Activated CD4-positive, alpha-beta T cell treated with anti-CD3 and anti-CD28 coated beads, Interleukin-2, amount 10 ng/mL, durations not matched to agents 7 days and 5 days (primary cell): ENCODE results near the gene VPS26A. TPM values are rescaled to one million over a fixed set of nuclear protein-coding genes. Genes with fewer than 3 reads are reported as not detected.

Experiments used
- CTCF ChIA-PET: fragments of 350-600 bp; sonication (Branson Sonifier 250); formaldehyde crosslinking; loops from one replicate; lab custom pipeline; 2021; ENCODE audit warnings: antibody characterized with exemption; lab: Charles Lee
- POLR2A ChIA-PET: fragments of 350-600 bp; sonication (Branson Sonifier 250); formaldehyde crosslinking; loops from one replicate; lab custom pipeline; 2021; ENCODE audit warnings: antibody characterized with exemption; lab: Charles Lee
- DNase-seq: peaks from one replicate; pipeline ENCODE4 v3.0.0-alpha.2; 2020
- H3K27ac Mint-ChIP-seq: one replicate; pipeline ENCODE4 v1.8.0; 2021; ENCODE audit warnings: mild to moderate bottlenecking, moderate library complexity, mixed read lengths
- H3K27me3 Mint-ChIP-seq: one replicate; pipeline ENCODE4 v1.8.0; 2021; ENCODE audit warnings: mixed read lengths
- H3K36me3 Mint-ChIP-seq: one replicate; pipeline ENCODE4 v1.8.0; 2021; ENCODE audit warnings: low read depth, mixed read lengths
- H3K4me1 Mint-ChIP-seq: one replicate; pipeline ENCODE4 v1.8.0; 2021; ENCODE audit warnings: mixed read lengths
- H3K4me3 Mint-ChIP-seq: one replicate; pipeline ENCODE4 v1.8.0; 2021; ENCODE audit warnings: mild to moderate bottlenecking, moderate library complexity, mixed read lengths
- H3K9me3 Mint-ChIP-seq: one replicate; pipeline ENCODE4 v1.8.0; 2021; ENCODE audit warnings: mixed read lengths
- total RNA-seq, 2 experiments: library from RNA; stranded (reverse); gene quantifications; one replicate each; pipeline ENCODE4 v1.2.3, GENCODE V29; 2021

VPS26A gene
- total RNA-seq: 10 to 100 TPM; 38.2 to 40.5 TPM

- peaks cover 27% of the 10 kb centered on the region for H3K4me1 Mint-ChIP-seq
- no peaks in the 10 kb centered on the region for H3K27me3 Mint-ChIP-seq
- H3K9me3 Mint-ChIP-seq: no peaks in the 10 kb centered on the region
- DNase-seq: peak; percentile 99
- ChIA-PET CTCF (interaction anchor here (0.7 to 1.7 kb wide), 5 partner anchors 9 to 103 kb away, joined by 3 to 8 read pairs (median 5); no protein-coding TSS in a partner anchor), POLR2A (no interaction called here)
- H3K27ac Mint-ChIP-seq: peak within 1 kb of the TSS; percentile 96
- peak within 1 kb of the TSS; percentile 90 for H3K4me3 Mint-ChIP-seq
- no peaks in the 10 kb centered on the region for H3K36me3 Mint-ChIP-seq
Measured at GRCh38 chr10:69123747-69124562, at the start of gene VPS26A. VPS26A (plus strand) TSS chr10:69124178; CDS start chr10:69124278, 100 bp downstream.

- DNase-seq: no peak
- ChIA-PET POLR2A (no interaction called here), CTCF (interaction anchor here (1.1 to 2.8 kb wide), 3 partner anchors 9 to 26 kb away, joined by 3 to 12 read pairs (median 3); no protein-coding TSS in a partner anchor)
- Mint-ChIP-seq H3K4me1 (peaks cover 16% of the 10 kb centered on the region), H3K27me3 (no peaks in the 10 kb centered on the region), H3K36me3 (no peaks in the 10 kb centered on the region), H3K9me3 (no peaks in the 10 kb centered on the region), H3K4me3 (no peak overlapping the region), H3K27ac (no peak overlapping the region)
Measured at GRCh38 chr10:69074532-69074931, 49.4 kb upstream of the VPS26A start.

- Mint-ChIP-seq H3K36me3 (no peaks in the 10 kb centered on the region), H3K4me1 (peaks cover 16% of the 10 kb centered on the region), H3K27me3 (no peaks in the 10 kb centered on the region), H3K9me3 (no peaks in the 10 kb centered on the region), H3K4me3 (no peak overlapping the region), H3K27ac (no peak overlapping the region)
- ChIA-PET CTCF (interaction anchor here (0.8 to 2.8 kb wide), 4 partner anchors 10 to 27 kb away, joined by 3 to 12 read pairs (median 3); no protein-coding TSS in a partner anchor), POLR2A (no interaction called here)
- no peak for DNase-seq
Measured at GRCh38 chr10:69075431-69075830, 48.5 kb upstream of the VPS26A start.

DNA sequence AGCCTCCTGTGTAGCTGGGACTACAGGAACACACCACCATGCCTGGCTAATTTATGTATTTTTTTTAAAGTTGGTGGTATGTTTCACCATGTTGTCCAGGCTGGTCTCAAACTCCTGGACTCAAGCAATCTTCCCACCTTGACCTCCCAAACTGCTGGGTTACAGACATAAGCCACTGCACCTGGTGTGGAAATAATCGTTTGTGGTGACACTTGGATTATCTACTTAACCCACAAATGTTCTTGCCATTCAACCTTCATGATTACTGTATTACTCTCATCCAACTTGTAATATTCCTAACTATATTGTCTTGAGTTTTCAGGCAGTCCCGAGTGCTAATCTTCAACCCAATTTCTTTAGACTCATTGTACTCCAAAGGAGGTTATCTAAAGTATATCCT lies 45.7 kb upstream of the VPS26A start:
- Mint-ChIP-seq H3K36me3 (no peaks in the 10 kb centered on the region), H3K27ac (no peak overlapping the region), H3K4me1 (peaks cover 10% of the 10 kb centered on the region), H3K9me3 (no peaks in the 10 kb centered on the region), H3K27me3 (no peaks in the 10 kb centered on the region), H3K4me3 (no peak overlapping the region)
- no peak for DNase-seq
- CTCF ChIA-PET: interaction anchor here (1.0 kb wide), 1 partner anchor 14 kb away, joined by 3 read pairs; no protein-coding TSS in a partner anchor
- POLR2A ChIA-PET: no interaction called here

- Mint-ChIP-seq H3K4me3 (no peak overlapping the region), H3K36me3 (no peaks in the 10 kb centered on the region), H3K27me3 (no peaks in the 10 kb centered on the region), H3K27ac (no peak overlapping the region), H3K9me3 (no peaks in the 10 kb centered on the region), H3K4me1 (peaks cover 3% of the 10 kb centered on the region)
- ChIA-PET POLR2A (no interaction called here), CTCF (interaction anchor here (1.0 to 1.7 kb wide), 3 partner anchors 14 to 76 kb away, joined by 3 to 4 read pairs (median 4); no protein-coding TSS in a partner anchor)
- no peak for DNase-seq
Measured at GRCh38 chr10:69080226-69080625, 43.8 kb upstream of the VPS26A start.

DNA sequence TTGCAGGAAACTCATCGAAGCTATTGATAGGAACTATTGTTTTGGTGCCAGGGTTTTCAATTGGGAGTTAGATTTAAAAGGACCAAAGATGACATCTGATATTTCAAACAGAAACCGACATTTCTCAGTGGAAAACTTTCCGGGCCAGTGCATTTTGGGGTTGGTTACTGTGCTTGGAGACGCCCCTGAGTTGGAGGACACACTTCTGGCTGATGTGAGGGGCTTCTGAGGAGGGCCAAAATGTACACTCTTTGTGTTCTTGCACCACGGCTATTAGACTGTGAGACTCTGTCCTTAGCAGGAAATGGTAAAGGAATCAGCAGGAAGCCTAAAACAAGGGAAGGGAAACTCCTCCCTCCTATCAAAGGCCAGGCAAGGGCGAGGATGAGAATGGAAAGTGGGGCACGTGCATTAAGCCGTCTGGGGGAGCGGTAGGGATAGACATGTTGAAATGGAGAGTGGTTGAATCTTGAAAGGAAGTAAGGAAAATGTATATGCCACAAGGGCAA lies 37.9 kb upstream of the VPS26A start:
- DNase-seq: no peak
- H3K27me3 Mint-ChIP-seq: no peaks in the 10 kb centered on the region
- ChIA-PET CTCF (interaction anchor here (0.7 to 1.9 kb wide), 2 partner anchors 13 to 80 kb away, joined by 3 to 6 read pairs; no protein-coding TSS in a partner anchor), POLR2A (no interaction called here)
- H3K4me3 Mint-ChIP-seq: peak overlapping the region; percentile 53
- H3K27ac Mint-ChIP-seq: peak overlapping the region; percentile 86
- no peaks in the 10 kb centered on the region for H3K9me3 Mint-ChIP-seq
- peaks cover 14% of the 10 kb centered on the region for H3K36me3 Mint-ChIP-seq
- H3K4me1 Mint-ChIP-seq: peaks cover 44% of the 10 kb centered on the region

DNA sequence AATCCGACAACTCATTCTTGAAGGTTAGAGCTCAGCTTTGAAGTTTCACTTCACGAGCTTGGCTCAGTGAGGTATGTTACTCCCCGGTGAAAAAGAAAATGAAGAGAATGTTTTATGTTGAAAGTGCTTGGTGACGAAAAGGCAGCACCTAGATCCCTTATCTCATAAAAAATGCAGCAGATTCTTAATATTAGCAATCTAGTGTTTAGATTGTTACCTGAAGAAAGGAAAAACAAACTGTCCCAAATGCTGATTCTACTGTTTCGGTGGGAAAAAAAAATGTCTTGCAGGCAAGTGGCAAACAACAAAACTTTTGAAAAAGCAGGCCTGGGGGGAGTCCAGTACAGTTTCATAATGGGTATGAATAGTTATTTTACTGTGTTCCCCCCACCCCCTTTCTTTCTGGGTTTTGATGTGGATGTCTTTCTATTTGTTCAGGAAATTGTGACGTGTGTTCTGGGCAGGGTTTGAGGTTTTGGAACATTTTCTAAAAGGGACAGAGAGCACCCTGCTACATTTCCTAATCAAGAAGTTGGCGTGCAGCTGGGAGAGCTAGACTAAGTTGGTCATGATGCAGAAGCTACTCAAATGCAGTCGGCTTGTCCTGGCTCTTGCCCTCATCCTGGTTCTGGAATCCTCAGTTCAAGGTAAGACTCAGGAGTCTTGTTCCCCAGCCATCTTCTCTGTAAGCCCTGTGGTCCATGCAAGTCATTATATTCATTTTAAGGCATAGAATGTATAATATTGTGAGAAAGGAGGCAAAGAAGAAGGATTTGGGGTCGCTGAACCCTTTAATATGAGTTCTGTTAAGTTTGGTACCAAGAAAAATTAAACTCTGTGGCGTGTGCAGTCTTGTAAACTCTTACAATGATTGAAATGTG lies 36.1 kb upstream of the VPS26A start, which contains the start of gene SRGN:
SRGN (plus strand) TSS at position 514 of the 881 bp plus-strand sequence; CDS start at position 569, 55 bp downstream.
- H3K27me3 Mint-ChIP-seq: no peaks in the 10 kb centered on the region
- H3K9me3 Mint-ChIP-seq: no peaks in the 10 kb centered on the region
- H3K27ac Mint-ChIP-seq: peak within 1 kb of the TSS; percentile 97
- H3K4me3 Mint-ChIP-seq: peak within 1 kb of the TSS; percentile 90
- ChIA-PET POLR2A (interaction anchor here (0.6 to 1.5 kb wide), 3 partner anchors 33 to 42 kb away, joined by 3 to 5 read pairs (median 5); no protein-coding TSS in a partner anchor), CTCF (interaction anchor here (0.8 to 1.5 kb wide), 5 partner anchors 22 to 99 kb away, joined by 3 to 5 read pairs (median 3); partner anchors contain the start of gene KIFBP)
- H3K36me3 Mint-ChIP-seq: peaks cover 22% of the 10 kb centered on the region
- H3K4me1 Mint-ChIP-seq: peaks cover 60% of the 10 kb centered on the region
- DNase-seq: peak; percentile 90

DNA sequence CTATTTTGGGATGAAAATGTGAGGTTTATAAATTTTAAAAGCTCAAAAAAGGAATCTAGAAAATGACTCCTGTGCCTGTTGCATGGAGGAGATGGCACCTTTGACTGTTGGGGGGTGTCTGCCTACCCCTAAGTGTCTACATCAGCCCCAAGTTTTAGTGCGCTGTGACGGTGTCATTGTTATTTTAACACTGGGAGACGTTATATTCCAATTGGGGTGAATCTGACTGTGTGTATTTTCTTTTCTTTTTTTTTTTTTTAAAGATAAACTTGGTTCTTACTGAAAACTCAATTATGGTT lies 35.6 kb upstream of the VPS26A start:
- peak; percentile 38 for DNase-seq
- POLR2A ChIA-PET: interaction anchor here (1.0 to 1.5 kb wide), 2 partner anchors 33 to 43 kb away, joined by 5 read pairs; no protein-coding TSS in a partner anchor

DNA sequence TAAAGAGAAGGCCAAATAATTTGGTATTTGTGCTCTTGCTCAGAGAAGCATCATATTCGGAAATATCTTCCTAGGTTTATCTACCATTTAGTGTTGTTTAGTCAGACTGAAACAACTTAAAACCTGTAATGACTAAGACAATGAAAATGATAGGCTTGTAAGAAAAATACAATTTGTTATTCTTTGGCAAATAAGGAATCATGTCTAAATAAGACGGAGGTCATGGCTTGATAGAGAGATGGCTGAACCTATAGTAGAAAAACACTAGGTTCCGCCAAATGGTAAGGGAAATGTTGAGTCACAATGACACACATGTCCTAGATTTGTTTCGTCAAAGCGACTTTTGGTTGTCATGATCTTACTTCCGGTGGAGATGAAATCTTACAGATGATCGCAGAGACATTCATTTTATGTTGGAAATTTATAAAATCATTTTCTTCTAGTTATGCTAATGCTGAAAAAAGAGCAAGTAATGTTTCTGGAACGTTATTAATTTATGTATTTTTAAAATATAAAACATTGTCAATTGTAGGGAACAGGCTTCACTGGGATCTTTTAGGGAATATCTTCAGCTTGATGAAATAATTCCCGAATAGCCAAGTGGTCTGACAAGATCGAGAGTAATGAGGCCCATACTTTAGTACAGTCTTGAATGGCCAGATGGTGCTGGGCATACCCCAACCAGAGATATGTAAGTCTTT lies 35.0 kb upstream of the VPS26A start:
- ChIA-PET CTCF (interaction anchor here (0.5 to 1.3 kb wide), 2 partner anchors 37 to 83 kb away, joined by 3 to 4 read pairs; no protein-coding TSS in a partner anchor), POLR2A (interaction anchor here (1.5 kb wide), 1 partner anchor 34 kb away, joined by 5 read pairs; no protein-coding TSS in a partner anchor)
- DNase-seq: peak; percentile 78
- Mint-ChIP-seq H3K4me1 (peaks cover 70% of the 10 kb centered on the region), H3K27ac (peak overlapping the region; percentile 97), H3K9me3 (no peaks in the 10 kb centered on the region), H3K36me3 (peaks cover 25% of the 10 kb centered on the region), H3K27me3 (no peaks in the 10 kb centered on the region), H3K4me3 (peak overlapping the region; percentile 90)

More for the DNA sequence above, 35.6 kb upstream of the VPS26A start:
- Mint-ChIP-seq H3K4me3 (peak overlapping the region; percentile 90), H3K4me1 (peaks cover 66% of the 10 kb centered on the region), H3K27ac (peak overlapping the region; percentile 97), H3K27me3 (no peaks in the 10 kb centered on the region), H3K36me3 (peaks cover 24% of the 10 kb centered on the region), H3K9me3 (no peaks in the 10 kb centered on the region)
- CTCF ChIA-PET: interaction anchor here (1.3 to 1.5 kb wide), 3 partner anchors 23 to 100 kb away, joined by 3 to 5 read pairs (median 3); partner anchors contain the start of gene KIFBP

- ChIA-PET CTCF (interaction anchor here (0.5 to 1.0 kb wide), 3 partner anchors 24 to 102 kb away, joined by 3 to 4 read pairs (median 4); partner anchors contain the start of gene KIFBP), POLR2A (interaction anchor here (1.5 kb wide), 1 partner anchor 35 kb away, joined by 5 read pairs; no protein-coding TSS in a partner anchor)
- Mint-ChIP-seq H3K27ac (peak overlapping the region; percentile 97), H3K4me3 (peak overlapping the region; percentile 90), H3K9me3 (no peaks in the 10 kb centered on the region), H3K36me3 (peaks cover 25% of the 10 kb centered on the region), H3K27me3 (no peaks in the 10 kb centered on the region), H3K4me1 (peaks cover 73% of the 10 kb centered on the region)
- DNase-seq: peak; percentile 85
Measured at GRCh38 chr10:69089638-69090599, 34.1 kb upstream of the VPS26A start.
